Muscle of back (tissue), 11 donors: Measurements from ENCODE around the gene ITIH1. TPM values are rescaled to one million over a fixed set of nuclear protein-coding genes. Genes with fewer than 3 reads are reported as not detected.
A peak's percentile ranks its signal among the peaks of the same experiment; 100 is the strongest.
"Not testable (repeated sequence)": the region's sequence is repeated elsewhere in the genome, so short reads cannot be mapped to it uniquely, and the experiment has no call there.

ENCODE experiments used
- DNase-seq, 3 donors: peaks; one replicate each; pipeline versions ENCODE4 v3.0.0 to v3.0.0-alpha.2; 2013
- polyA plus RNA-seq, 10 donors: library from polyadenylated mRNA; unstranded; fragments of 120-200 nt; gene quantifications; one replicate each; pipeline ENCODE4 v1.2.1, GENCODE V29; 2013; ENCODE audit not compliant: insufficient read length in 10 of 10

The ITIH1 gene
- polyA plus RNA-seq, 10 donors: 0.19 to 0.92 (median 0.33) TPM; not detected in 7

DNA sequence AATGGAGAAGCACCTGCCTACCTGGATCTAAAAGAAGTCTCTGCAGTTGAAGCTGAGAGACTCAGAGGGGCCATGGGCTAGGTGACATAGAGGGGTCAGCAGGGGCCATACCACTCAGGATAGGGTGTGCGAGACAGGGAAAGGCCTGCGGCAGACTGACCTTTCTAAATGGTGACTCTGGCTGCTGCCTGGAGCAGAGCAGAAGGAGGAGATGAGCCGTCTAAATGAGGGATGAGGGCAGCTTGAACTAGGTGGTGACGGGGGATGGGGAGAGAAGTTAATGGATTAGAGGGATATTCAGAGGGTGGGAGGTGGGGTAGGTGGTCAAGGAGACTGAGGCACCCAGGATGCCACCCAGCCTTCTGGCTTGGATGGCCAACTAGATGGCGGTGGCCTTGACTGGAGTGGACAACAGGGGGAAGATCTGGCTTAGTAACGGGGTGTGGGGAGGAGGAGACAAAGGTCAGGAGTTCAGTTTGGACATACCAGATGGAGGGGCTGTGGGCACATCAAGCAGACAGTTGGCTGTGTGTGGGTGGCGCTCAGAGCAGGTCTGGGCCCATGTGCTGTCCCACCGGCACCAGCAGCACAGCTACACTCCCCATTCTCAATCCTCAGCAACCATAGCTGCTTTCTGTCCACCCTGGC lies 3.2 kb upstream of the ITIH1 start:
- DNase-seq: no peak

GRCh38 chr3:52774901-52775864 lies 2.2 kb upstream of the ITIH1 start:
- DNase-seq: no peak

- DNase-seq: no peak
These were observed 1.5 kb upstream of the ITIH1 start for GRCh38 chr3:52775877-52776276.

DNA sequence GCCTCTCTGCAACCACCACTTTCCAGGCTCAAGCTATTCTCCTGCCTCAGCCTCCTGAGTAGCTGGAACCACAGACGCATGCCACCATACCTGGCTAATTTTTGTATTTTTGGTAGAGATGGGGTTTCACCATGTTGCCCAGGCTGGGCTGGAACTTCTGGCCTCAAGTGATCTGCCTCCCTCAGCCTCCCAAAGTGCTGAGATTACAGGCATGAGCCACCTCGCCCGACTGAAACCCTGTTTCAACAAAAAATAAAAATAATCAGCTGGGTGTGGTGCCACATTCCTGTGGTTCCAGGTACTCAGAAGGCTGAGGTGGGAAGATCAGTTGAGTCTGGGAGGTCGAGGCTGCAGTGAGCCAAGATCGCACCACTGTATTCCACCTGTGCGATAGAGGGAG lies 913 bp upstream of the ITIH1 start:
- not testable (repeated sequence) for DNase-seq

DNA sequence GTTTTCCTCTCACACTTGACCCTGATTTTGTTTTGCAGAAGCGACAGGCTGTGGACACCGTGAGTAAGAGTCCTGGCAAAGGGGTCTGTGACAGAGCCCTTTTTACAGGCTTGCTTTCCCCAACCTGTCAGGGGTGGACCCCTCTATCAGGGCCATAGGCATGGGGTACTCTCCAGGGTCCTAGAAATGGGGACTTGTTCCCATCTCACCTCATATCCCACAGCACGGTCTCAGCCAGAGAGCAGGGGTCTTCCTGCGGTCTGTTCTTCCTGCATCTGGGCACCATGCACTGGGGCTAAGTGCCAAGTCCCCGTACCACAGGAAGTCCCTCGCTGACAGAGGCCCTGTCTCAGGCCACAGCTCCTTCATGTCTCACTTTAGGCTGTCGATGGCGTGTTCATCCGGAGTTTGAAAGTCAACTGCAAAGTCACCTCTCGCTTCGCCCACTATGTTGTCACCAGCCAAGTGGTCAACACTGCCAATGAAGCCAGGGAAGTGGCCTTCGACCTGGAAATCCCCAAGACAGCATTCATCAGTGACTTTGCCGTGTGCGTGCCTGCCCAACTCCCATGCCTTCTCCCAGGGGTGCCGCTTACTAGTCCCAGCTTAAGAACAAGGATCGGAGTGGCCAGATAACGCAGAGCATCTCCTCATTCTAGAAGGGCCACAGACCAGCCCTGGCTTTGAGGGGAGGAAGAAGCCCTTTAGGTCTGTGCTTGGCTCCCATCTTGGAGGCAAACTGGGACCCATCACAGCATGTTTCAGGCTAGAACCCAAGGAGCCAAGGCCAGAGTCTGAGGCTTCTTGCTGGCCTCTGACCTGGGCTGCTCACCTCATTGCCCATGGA lies 783 bp downstream of the ITIH1 start:
- DNase-seq: no peak

GRCh38 chr3:52779011-52779836 lies 1.8 kb downstream of the ITIH1 start:
- DNase-seq: peak in 1 of 3 donors; percentile 24

DNA sequence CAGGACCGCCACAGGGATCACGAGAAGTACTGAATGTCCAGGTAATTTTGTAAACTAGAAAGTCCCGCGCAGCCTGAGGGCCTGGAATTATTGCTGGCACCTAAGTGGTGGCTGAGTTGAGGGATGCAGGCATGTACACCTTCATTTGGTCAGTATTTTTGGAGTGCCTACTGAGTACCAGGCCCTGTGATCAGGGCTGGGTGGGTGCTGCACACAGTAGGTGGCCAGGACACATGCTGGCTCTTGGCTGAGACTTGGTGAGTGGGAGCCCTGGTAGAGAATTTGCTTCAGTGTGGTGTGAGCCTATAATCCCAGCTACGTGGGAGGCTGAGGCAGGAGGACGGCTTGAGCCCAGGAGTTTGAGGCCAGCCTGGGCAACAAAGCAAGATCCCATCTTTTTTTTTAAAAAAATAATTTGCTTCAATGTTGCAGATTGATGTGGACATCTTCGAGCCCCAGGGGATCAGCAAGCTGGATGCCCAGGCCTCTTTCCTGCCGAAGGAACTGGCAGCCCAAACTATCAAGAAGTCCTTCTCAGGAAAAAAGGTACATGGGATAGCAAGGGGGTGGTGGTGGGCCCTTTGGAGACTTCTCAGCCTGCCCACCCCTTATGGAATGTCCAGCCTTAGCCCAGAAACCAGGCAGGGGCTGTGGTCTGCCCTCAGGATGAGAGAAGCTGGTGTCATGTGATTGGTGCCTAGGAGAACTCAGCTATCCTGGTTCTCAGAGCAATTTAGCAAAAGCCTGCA lies 2.6 kb downstream of the ITIH1 start:
- DNase-seq: no peak

GRCh38 chr3:52781741-52782140 lies 4.3 kb downstream of the ITIH1 start:
- DNase-seq: no peak

DNA sequence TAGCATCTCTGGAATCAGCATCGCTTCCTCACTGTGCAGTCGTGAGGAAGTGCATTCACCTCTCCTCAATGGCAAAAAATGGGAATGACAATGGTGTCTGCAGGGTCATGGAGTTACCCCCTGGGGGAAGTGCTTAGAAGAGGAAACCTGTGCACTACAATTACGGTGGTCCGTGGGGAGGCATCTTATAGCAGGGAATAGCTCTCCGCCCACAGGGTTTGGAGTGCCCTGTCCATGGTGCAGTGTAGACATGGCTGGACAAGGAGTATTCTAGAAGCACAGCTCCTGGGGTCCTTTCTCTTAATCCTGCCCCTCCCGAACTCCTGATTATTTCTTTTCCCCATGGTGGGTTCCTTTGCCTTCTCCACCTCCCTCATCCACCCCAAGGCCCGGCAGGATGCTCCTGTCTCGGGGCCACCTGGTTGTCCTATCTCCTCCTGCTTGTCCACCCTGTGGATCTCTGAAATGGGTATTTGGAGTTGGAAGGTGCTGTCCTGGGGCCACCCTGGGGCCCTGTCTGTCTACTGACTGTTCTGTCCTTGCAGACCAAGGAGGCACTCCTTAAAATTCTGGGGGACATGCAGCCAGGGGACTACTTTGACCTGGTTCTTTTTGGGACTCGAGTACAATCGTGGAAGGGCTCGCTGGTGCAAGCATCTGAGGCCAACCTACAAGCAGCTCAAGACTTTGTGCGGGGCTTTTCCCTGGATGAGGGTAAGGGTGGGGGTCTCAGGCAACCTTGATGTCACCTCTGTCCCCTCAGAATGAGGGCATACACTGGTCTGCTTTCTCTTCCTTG lies 5.2 kb downstream of the ITIH1 start:
- no peak for DNase-seq

GRCh38 chr3:52783211-52783555 lies 5.8 kb downstream of the ITIH1 start:
- DNase-seq: no peak

DNA sequence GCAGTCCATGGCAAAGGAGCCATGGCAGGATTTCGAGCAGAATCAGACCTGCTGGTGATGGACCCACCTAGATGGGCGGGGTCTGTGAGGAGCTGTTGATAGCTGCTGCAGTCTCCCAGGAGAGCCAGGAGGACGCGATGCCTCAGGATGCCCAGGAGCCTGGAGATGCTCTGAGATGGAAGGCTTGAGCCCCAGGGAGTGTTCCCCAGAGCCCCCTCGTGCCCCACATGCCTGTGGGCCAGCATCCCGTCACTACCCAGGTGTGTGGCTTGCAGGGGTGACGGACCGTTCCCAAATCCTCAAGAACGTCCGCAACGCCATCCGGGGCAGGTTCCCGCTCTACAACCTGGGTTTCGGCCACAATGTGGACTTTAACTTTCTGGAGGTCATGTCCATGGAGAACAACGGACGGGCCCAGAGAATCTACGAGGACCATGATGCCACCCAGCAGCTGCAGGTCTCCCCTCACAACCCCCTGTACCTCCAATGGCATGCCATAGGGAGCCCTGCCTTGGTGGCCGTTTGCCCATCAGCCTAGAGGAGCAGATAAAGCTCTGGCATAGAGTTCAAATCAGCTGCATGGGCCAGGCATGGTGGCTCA lies 6.7 kb downstream of the ITIH1 start:
- no peak for DNase-seq

- DNase-seq: no peak
These were observed 7.7 kb downstream of the ITIH1 start for GRCh38 chr3:52784931-52785590.

DNA sequence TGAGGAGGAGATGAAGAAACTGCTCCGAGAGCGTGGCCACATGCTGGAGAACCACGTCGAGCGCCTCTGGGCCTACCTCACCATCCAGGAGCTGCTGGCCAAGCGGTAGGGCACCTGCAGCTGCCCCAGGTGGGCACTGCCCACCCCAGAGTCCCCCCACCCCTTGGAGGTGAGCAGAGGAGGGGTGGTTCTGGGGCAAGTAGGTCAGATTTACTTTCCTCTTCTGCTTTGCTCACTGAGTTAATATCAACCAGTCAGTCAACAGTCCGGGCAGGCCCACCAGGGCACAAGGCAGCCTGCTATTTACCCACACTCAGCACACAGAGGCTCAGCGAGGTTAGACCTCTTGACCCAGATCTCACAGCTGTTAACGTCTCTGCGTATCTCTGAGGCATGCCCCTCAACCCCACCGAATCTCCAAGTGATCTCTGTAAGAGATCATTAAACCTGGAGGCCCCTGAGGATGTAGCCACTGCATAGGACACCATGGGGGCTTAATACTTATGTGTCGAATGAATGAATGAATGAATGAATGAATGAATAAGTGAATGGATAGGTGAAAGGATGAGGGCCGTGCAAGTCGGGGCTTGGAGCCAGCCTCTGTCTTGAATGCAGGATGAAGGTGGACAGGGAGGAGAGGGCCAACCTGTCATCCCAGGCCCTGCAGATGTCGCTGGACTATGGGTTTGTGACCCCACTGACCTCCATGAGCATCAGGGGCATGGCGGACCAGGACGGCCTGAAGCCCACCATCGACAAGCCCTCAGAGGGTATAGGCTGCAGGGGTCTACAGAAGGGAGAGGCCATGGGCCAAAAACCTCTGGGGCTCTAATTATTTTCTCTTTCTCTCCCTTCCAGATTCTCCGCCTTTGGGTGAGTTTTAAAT lies 9.2 kb downstream of the ITIH1 start:
- no peak for DNase-seq

DNA sequence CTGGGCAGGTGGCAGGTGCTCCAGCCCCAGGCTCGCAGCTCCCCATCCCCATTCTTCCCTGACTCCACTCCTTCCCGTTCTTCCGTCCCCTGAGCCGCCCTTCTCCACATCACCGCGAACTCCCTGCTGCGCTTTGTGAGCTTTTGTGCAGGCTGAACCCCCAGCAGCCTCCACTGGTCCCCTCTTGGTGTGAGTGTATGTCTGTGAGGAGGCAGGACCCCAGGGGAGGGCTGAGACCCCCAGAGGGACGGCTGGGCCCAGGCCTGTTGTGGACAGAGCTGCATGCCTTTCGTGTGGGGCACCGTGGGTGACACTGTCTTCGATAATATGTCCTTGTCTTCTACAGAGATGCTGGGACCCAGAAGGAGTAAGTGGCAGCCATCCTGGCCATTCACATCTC lies 9.8 kb downstream of the ITIH1 start:
- no peak for DNase-seq

DNA sequence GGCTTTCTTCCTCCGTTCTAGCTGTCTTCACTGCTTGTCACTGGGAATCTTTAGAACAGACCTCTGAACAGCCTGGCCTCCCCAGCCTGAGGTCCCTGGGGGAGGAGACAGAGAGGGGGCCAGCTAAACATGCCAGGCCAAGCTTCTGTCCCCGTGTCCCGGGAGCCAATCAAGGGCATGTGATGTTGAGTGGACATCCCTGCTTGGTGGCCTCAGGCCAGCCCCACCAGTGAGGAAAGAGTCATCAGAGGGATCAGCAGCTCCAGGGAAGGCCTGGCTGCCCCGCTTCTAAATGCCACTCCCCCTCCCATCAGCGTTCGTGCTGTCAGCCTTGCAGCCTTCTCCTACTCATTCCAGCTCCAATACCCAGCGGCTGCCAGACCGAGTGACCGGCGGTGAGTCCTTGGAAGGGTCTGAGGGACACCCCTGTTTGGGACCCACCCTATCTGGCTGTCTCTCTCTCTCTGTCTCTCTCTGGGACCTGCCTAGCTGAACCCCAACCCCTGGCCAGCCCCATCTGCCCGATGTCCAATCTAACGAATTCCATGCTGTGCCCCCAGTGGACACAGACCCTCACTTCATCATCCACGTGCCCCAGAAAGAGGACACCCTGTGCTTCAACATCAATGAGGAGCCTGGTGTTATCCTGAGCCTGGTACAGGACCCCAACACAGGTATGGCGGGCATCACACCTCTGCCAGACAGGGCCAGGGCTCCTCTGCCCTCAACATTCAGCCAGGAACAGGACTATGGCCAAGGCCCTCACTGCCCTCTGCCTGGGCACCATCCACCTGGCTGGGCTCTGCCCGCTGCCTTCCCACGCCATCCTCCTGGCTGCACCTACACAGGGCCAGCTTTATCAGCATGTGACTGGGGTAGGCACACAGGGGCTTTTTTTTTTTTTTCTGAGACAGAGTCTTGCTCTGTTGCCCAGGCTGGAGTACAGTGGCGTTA lies 10.6 kb downstream of the ITIH1 start:
- no peak for DNase-seq
